DND-41 (cell line): ENCODE data around the gene MMADHC.

Source experiments
- ATAC-seq: fragments of 200-7000 bp; cut with Tn5 transposase; 3 replicates; pipeline ENCODE4 v1.9.1; 2021; ENCODE audit warnings: low read depth; ENCODE audit not compliant: insufficient read depth
- DNase-seq: peaks from one replicate; pipeline ENCODE4 v3.0.0-alpha.2; 2020
- H2AFZ ChIP-seq: 2 replicates; pipeline ENCODE4 v1.6.0; 2012; ENCODE audit warnings: low read depth, low read length
- H3K27ac ChIP-seq: 2 replicates; pipeline ENCODE4 v1.5.1; 2012; ENCODE audit warnings: low read length, inconsistent platforms
- H3K27me3 ChIP-seq: fragments of 200-600 bp; sonication (generic); 2 replicates; pipeline ENCODE4 v1.6.0; 2012; ENCODE audit warnings: low read length, mild to moderate bottlenecking, inconsistent platforms; ENCODE audit not compliant: insufficient read depth, poor library complexity
- H3K36me3 ChIP-seq: 2 replicates; pipeline ENCODE4 v1.5.1; 2012; ENCODE audit warnings: low read length, inconsistent platforms; ENCODE audit not compliant: insufficient read depth
- H3K4me1 ChIP-seq: 2 replicates; pipeline ENCODE4 v1.5.1; 2012; ENCODE audit warnings: mild to moderate bottlenecking, low read length; ENCODE audit not compliant: insufficient read depth
- H3K4me2 ChIP-seq: 2 replicates; pipeline ENCODE4 v1.6.0; 2012; ENCODE audit warnings: mild to moderate bottlenecking, moderate library complexity, low read length, inconsistent platforms; ENCODE audit not compliant: insufficient read depth
- H3K4me3 ChIP-seq, 2 experiments: fragments of 200-600 bp in 1 of 2; shearing (Covaris generic) in 1 of 2; 2 replicates each; pipeline ENCODE4 v1.5.1; 2012 to 2016; ENCODE audit warnings: inconsistent platforms in 2 of 2, low read length in 2 of 2, mild to moderate bottlenecking in 2 of 2, low read depth in 1 of 2, moderate library complexity in 1 of 2
- H3K79me2 ChIP-seq: 2 replicates; pipeline ENCODE4 v1.6.0; 2012; ENCODE audit warnings: low read length, inconsistent platforms; ENCODE audit not compliant: insufficient read depth
- H3K9ac ChIP-seq: 2 replicates; pipeline ENCODE4 v1.6.0; 2012; ENCODE audit warnings: low read depth, mild to moderate bottlenecking, inconsistent platforms, low read length, moderate library complexity
- H3K9me3 ChIP-seq: 2 replicates; pipeline ENCODE4 v1.5.1; 2012; ENCODE audit warnings: low read length, moderate library complexity, mild to moderate bottlenecking, inconsistent platforms; ENCODE audit not compliant: insufficient read depth, severe bottlenecking
- H4K20me1 ChIP-seq: 2 replicates; pipeline ENCODE4 v1.6.0; 2012; ENCODE audit warnings: low read length; ENCODE audit not compliant: insufficient read depth
- EZH2 ChIP-seq: IDR thresholded peaks from 3 replicates; pipeline ENCODE4 v1.6.1; 2012; ENCODE audit warnings: borderline replicate concordance, low read depth, mild to moderate bottlenecking, moderate library complexity, low read length, inconsistent platforms; ENCODE audit not compliant: severe bottlenecking
- TF ChIP-seq, protein P1 (sequence below): IDR thresholded peaks from 2 replicates; pipeline ENCODE4 v1.5.1; 2012; ENCODE audit warnings: borderline replicate concordance, low read length, moderate library complexity, mild to moderate bottlenecking; ENCODE audit not compliant: poor library complexity, severe bottlenecking; ENCODE audit errors: extremely low read depth

The MMADHC gene

GRCh38 chr2:149594411-149594810 is 6.8 kb upstream of the MMADHC start:
- no peaks in the 10 kb centered on the region for H3K79me2 ChIP-seq
- no peaks in the 10 kb centered on the region for H3K9me3 ChIP-seq
- no peak overlapping the region for H3K9ac ChIP-seq
- H3K4me3 ChIP-seq, result no peak overlapping the region
- no peaks in the 10 kb centered on the region for H4K20me1 ChIP-seq
- no peak overlapping the region for H3K4me2 ChIP-seq
- no peak overlapping the region for H3K27ac ChIP-seq
- ATAC-seq, result no peak
- no peaks in the 10 kb centered on the region for H3K36me3 ChIP-seq
- H3K4me1 ChIP-seq, result peaks cover 11% of the 10 kb centered on the region
- no peak for DNase-seq
- no peak for TF ChIP-seq EZH2
- TF ChIP-seq, protein P1, sequence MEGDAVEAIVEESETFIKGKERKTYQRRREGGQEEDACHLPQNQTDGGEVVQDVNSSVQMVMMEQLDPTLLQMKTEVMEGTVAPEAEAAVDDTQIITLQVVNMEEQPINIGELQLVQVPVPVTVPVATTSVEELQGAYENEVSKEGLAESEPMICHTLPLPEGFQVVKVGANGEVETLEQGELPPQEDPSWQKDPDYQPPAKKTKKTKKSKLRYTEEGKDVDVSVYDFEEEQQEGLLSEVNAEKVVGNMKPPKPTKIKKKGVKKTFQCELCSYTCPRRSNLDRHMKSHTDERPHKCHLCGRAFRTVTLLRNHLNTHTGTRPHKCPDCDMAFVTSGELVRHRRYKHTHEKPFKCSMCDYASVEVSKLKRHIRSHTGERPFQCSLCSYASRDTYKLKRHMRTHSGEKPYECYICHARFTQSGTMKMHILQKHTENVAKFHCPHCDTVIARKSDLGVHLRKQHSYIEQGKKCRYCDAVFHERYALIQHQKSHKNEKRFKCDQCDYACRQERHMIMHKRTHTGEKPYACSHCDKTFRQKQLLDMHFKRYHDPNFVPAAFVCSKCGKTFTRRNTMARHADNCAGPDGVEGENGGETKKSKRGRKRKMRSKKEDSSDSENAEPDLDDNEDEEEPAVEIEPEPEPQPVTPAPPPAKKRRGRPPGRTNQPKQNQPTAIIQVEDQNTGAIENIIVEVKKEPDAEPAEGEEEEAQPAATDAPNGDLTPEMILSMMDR, result no peak
- no peak overlapping the region for H2AFZ ChIP-seq
- no peaks in the 10 kb centered on the region for H3K27me3 ChIP-seq

DNA sequence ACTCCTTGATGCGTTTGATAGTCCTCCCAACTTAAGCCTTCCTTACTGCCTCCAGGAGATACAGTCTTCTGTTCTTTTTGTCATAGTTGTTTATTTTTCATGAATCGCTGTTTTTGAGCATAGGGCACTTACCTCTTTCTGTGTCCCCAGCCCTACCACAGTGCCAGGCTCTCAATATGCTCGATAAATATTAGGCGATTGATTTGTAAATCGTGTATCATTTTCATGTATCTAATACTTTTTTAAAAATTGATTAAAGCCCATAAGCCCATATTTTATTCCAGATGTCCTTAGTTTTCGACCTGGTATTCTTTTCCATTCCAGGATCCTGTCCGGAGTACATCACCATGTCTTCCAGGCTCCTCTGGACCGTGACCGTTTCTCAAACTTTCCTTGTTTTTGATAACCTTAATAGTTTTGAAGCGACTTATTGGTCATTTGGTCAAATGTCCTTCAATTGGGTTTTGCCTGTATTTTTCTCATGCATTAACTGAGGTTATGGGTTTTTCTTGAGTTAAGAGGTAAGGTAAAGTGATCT is 444 bp upstream of the MMADHC start:
- ATAC-seq (peak; percentile 22; the same call in 2 of the 3 replicates), DNase-seq (no peak)
- peaks cover 4% of the 10 kb centered on the region; the same call in 1 of the 2 replicates for H4K20me1 ChIP-seq
- H3K4me2 ChIP-seq, result peak overlapping the region; percentile 69
- peak overlapping the region in 1 of 2 experiments; percentile 64; a peak in 2 of 4 replicates for H3K4me3 ChIP-seq
- H3K36me3 ChIP-seq, result peaks cover 28% of the 10 kb centered on the region
- TF ChIP-seq, protein P1, result no peak
- no peak for TF ChIP-seq EZH2
- H2AFZ ChIP-seq, result peak overlapping the region; percentile 95
- H3K79me2 ChIP-seq, result peaks cover 47% of the 10 kb centered on the region
- H3K4me1 ChIP-seq, result peaks cover 41% of the 10 kb centered on the region
- peak overlapping the region; percentile 83 for H3K9ac ChIP-seq
- H3K27ac ChIP-seq, result peak overlapping the region; percentile 95
- no peaks in the 10 kb centered on the region for H3K27me3 ChIP-seq
- H3K9me3 ChIP-seq, result no peaks in the 10 kb centered on the region

DNA sequence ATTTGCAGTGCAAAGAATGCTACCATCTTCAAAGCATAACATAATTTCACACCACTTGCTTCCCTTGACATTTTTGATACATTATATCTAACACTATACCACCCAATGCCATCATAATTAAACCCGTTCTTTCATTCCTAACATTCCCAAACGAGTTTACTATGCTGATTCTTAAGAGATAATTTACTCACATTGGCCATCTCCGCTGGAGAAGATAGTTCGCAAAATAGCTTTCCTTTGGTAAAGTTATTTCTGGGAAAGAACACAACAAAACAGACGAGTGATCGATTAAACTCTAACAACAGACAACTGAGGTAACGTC is 716 bp downstream of the MMADHC start:
- Histone ChIP-seq H3K79me2 (peaks cover 56% of the 10 kb centered on the region), H4K20me1 (peaks cover 6% of the 10 kb centered on the region; the same call in 1 of the 2 replicates), H3K4me3 (peak overlapping the region; percentile 63 to 64), H3K27me3 (no peaks in the 10 kb centered on the region), H3K4me2 (peak overlapping the region; percentile 69), H3K27ac (peak overlapping the region; percentile 95), H3K36me3 (peaks cover 38% of the 10 kb centered on the region), H3K4me1 (peaks cover 48% of the 10 kb centered on the region), H2AFZ (peak overlapping the region; percentile 95), H3K9ac (peak overlapping the region; percentile 83), H3K9me3 (no peaks in the 10 kb centered on the region)
- DNase-seq (no peak), ATAC-seq (no peak)
- TF ChIP-seq, protein P1, result no peak
- no peak for TF ChIP-seq EZH2
